GM04503 (cell line): ENCODE results near the gene SLC34A3.
A peak's percentile ranks its signal among the peaks of the same experiment; 100 is the strongest.

ENCODE experiments used
- DNase-seq: peaks from one replicate; pipeline ENCODE4 v3.0.0-alpha.2; 2012; ENCODE audit warnings: low read depth

Gene SLC34A3

GRCh38 chr9:137195525-137196220 is 35.0 kb upstream of the SLC34A3 start:
- DNase-seq = no peak

- no peak for DNase-seq
Measured at GRCh38 chr9:137198051-137198901, 32.4 kb upstream of the SLC34A3 start.

GRCh38 chr9:137198902-137199283 is 31.8 kb upstream of the SLC34A3 start:
- no peak for DNase-seq

- no peak for DNase-seq
Measured at GRCh38 chr9:137199411-137200121, 31.1 kb upstream of the SLC34A3 start.

GRCh38 chr9:137200311-137201204 is 30.1 kb upstream of the SLC34A3 start, which contains the start of gene TPRN:
TPRN (minus strand) TSS chr9:137200741; CDS start chr9:137200711, 30 bp downstream.
- DNase-seq = peak; percentile 90

GRCh38 chr9:137201205-137201868 is 29.4 kb upstream of the SLC34A3 start:
- DNase-seq = no peak

- no peak for DNase-seq
Measured at GRCh38 chr9:137202966-137203365, 27.7 kb upstream of the SLC34A3 start.

GRCh38 chr9:137204731-137205125 is 26.0 kb upstream of the SLC34A3 start:
- DNase-seq = no peak

GRCh38 chr9:137205126-137206069 is 25.3 kb upstream of the SLC34A3 start, which contains the start of the genes NDOR1 and TMEM203:
NDOR1 (plus strand) TSS chr9:137205700; CDS start chr9:137205778, 78 bp downstream.
TMEM203 (minus strand) TSS chr9:137205648; CDS start chr9:137205414, 234 bp downstream.
- DNase-seq = no peak

- no peak for DNase-seq
Measured at GRCh38 chr9:137206602-137207001, 24.1 kb upstream of the SLC34A3 start.

GRCh38 chr9:137211532-137211931 is 19.2 kb upstream of the SLC34A3 start:
- no peak for DNase-seq

GRCh38 chr9:137212520-137212919 is 18.2 kb upstream of the SLC34A3 start:
- DNase-seq = no peak

- DNase-seq = no peak
Measured at GRCh38 chr9:137213160-137214060, 17.3 kb upstream of the SLC34A3 start.

- DNase-seq = no peak
Measured at GRCh38 chr9:137214620-137215019, 16.1 kb upstream of the SLC34A3 start.

- DNase-seq = no peak
Measured at GRCh38 chr9:137215196-137215986, 15.3 kb upstream of the SLC34A3 start.

- no peak for DNase-seq
Measured at GRCh38 chr9:137216188-137216965, 14.3 kb upstream of the SLC34A3 start.
